ENCODE data around the gene ANO7.
A peak's percentile ranks its signal among the peaks of the same experiment; 100 is the strongest.

The ANO7 gene

DNA sequence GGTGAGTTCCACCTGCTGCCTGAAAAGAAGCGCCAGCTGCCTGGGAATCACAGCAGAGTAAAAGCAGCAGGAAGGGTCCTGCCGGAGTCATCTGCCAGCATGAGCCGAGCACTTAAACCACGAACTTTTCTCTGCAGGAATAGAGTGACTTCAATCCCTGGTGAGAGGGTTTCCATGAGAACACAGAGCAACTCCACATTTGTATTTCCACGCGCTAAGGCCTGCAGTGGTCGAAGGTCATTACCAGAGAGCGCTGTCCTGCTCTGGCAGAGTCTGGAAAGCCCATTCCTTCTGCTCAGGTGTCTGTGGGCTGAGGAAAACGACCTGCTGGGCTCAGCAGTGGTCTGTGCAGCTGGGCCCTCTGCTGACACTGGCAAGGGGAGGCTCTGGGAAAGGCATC, 45.9 kb upstream of the ANO7 start:
- no peak for DNase-seq
- H3K4me3 Mint-ChIP-seq: no peak overlapping the region
- H3K27me3 Mint-ChIP-seq (ENCODE audit: low read depth, poor library complexity): peaks cover 4% of the 10 kb centered on the region
- TF ChIP-seq, protein P1, sequence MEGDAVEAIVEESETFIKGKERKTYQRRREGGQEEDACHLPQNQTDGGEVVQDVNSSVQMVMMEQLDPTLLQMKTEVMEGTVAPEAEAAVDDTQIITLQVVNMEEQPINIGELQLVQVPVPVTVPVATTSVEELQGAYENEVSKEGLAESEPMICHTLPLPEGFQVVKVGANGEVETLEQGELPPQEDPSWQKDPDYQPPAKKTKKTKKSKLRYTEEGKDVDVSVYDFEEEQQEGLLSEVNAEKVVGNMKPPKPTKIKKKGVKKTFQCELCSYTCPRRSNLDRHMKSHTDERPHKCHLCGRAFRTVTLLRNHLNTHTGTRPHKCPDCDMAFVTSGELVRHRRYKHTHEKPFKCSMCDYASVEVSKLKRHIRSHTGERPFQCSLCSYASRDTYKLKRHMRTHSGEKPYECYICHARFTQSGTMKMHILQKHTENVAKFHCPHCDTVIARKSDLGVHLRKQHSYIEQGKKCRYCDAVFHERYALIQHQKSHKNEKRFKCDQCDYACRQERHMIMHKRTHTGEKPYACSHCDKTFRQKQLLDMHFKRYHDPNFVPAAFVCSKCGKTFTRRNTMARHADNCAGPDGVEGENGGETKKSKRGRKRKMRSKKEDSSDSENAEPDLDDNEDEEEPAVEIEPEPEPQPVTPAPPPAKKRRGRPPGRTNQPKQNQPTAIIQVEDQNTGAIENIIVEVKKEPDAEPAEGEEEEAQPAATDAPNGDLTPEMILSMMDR (IDR thresholded peaks at IDR 0.05): no peak
- H3K36me3 Mint-ChIP-seq (ENCODE audit: low read depth): no peaks in the 10 kb centered on the region
- H3K4me1 Mint-ChIP-seq: no peaks in the 10 kb centered on the region
- no peaks in the 10 kb centered on the region for H3K9me3 Mint-ChIP-seq
- H3K27ac Mint-ChIP-seq: no peak overlapping the region

- Mint-ChIP-seq H3K4me1 (peaks cover 25% of the 10 kb centered on the region), H3K27me3 (ENCODE audit: low read depth, poor library complexity) (peaks cover 12% of the 10 kb centered on the region), H3K27ac (no peak overlapping the region), H3K4me3 (no peak overlapping the region), H3K9me3 (no peaks in the 10 kb centered on the region), H3K36me3 (ENCODE audit: low read depth) (no peaks in the 10 kb centered on the region)
- TF ChIP-seq, protein P1 (IDR thresholded peaks at IDR 0.05): no peak
- no peak for DNase-seq
Observed at GRCh38 chr2:241146286-241146685, 42.2 kb upstream of the ANO7 start.

GRCh38 chr2:241147336-241147735, 41.1 kb upstream of the ANO7 start:
- Mint-ChIP-seq H3K4me3 (peak overlapping the region; percentile 93), H3K27ac (no peak overlapping the region), H3K9me3 (no peaks in the 10 kb centered on the region), H3K4me1 (peaks cover 34% of the 10 kb centered on the region), H3K27me3 (ENCODE audit: low read depth, poor library complexity) (peaks cover 12% of the 10 kb centered on the region), H3K36me3 (ENCODE audit: low read depth) (no peaks in the 10 kb centered on the region)
- TF ChIP-seq, protein P1 (IDR thresholded peaks at IDR 0.05): no peak
- no peak for DNase-seq

DNA sequence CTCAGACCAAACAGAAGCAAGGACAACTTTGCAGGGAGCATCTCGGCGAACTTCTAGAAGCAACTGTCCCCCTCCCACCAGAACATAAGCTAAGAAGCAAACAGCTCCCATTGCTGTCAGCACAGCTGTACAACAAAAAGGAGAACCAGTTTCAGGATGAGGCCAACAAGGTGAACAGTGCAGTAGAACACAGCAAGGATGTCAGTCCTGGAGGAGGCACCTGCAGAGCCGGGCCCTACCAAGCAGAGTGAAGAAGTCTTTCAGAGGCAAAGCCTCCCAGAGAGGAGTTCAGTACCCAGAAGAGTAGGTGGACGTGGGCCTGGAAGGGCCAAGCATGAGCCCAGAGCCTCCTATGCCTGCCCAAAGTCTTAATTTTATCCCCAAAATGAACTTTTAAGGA, 40.2 kb upstream of the ANO7 start:
- Mint-ChIP-seq H3K4me3 (peak overlapping the region; percentile 93), H3K27ac (no peak overlapping the region), H3K27me3 (ENCODE audit: low read depth, poor library complexity) (peaks cover 12% of the 10 kb centered on the region), H3K36me3 (ENCODE audit: low read depth) (peaks cover 2% of the 10 kb centered on the region), H3K4me1 (peaks cover 34% of the 10 kb centered on the region), H3K9me3 (no peaks in the 10 kb centered on the region)
- TF ChIP-seq, protein P1 (IDR thresholded peaks at IDR 0.05): no peak
- no peak for DNase-seq

GRCh38 chr2:241148891-241149674, 39.4 kb upstream of the ANO7 start, which contains the start of gene PASK:
PASK (minus strand) TSS chr2:241149472; CDS start chr2:241143032, 6,440 bp downstream.
- peaks cover 12% of the 10 kb centered on the region for H3K27me3 Mint-ChIP-seq (ENCODE audit: low read depth, poor library complexity)
- peak; percentile 89 for DNase-seq
- TF ChIP-seq, protein P1 (IDR thresholded peaks at IDR 0.05): no peak

DNA sequence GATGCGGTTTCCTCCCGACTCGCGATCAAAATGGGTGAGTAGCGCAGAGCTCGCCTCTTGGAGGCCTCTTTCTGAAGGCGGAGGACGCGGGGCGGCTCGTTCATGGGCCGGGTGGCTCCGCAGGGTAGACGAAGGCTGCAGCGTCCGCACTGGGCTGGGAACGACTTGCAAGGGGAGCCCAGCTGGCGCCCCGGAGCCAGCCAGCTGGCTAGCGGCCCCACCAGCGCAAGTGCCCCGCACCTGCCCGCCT, 38.9 kb upstream of the ANO7 start:
- peaks cover 12% of the 10 kb centered on the region for H3K27me3 Mint-ChIP-seq (ENCODE audit: low read depth, poor library complexity)
- H3K36me3 Mint-ChIP-seq (ENCODE audit: low read depth): peaks cover 5% of the 10 kb centered on the region
- TF ChIP-seq, protein P1 (IDR thresholded peaks at IDR 0.05): no peak
- H3K4me3 Mint-ChIP-seq: peak overlapping the region; percentile 93
- no peak for DNase-seq
- no peak overlapping the region for H3K27ac Mint-ChIP-seq
- H3K9me3 Mint-ChIP-seq: no peaks in the 10 kb centered on the region
- peaks cover 34% of the 10 kb centered on the region for H3K4me1 Mint-ChIP-seq

More at GRCh38 chr2:241148891-241149674, 39.4 kb upstream of the ANO7 start, which contains the start of gene PASK:
- Mint-ChIP-seq H3K9me3 (no peaks in the 10 kb centered on the region), H3K4me1 (peaks cover 34% of the 10 kb centered on the region), H3K36me3 (ENCODE audit: low read depth) (peaks cover 5% of the 10 kb centered on the region), H3K27ac (peak within 1 kb of the TSS; percentile 96), H3K4me3 (peak within 1 kb of the TSS; percentile 93)

Measured in nephron progenitor cell (in vitro differentiated cells).